Neural progenitor cell (in vitro differentiated cells): ENCODE data around the gene UBXN6.

Experiments used
- EZH2 ChIP-seq: fragments of 200-600 bp; sonication (generic); IDR thresholded peaks from 2 replicates; pipeline ENCODE4 v1.6.1; 2017; ENCODE audit warnings: antibody characterized with exemption, mild to moderate bottlenecking, moderate library complexity
- EZH2phosphoT487 ChIP-seq: fragments of 200-600 bp; sonication (generic); IDR thresholded peaks from 2 replicates; pipeline ENCODE4 v1.6.1; 2017; ENCODE audit warnings: antibody characterized with exemption
- TF ChIP-seq, protein P1 (sequence below): fragments of 200-600 bp; sonication (generic); IDR thresholded peaks from 2 replicates; pipeline ENCODE4 v1.5.1; 2017; ENCODE audit warnings: antibody characterized with exemption, mild to moderate bottlenecking

DNA sequence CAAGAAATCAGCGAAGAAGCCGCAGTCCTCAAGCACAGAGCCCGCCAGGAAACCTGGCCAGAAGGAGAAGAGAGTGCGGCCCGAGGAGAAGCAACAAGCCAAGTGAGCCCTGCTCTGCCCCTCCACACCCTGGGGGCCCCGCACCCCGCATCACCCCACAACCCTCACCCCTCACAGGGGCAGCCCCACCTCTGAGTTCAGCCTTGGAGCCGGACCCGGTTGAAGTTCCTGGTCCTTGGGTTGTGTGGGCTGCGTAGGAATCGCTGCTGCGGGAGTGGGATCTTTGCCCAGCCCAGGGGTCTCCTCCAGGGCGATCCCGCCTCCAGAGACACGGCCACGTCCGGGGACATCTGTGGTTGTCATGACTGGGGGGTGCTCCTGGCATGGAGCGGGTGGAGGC, 38.7 kb upstream of the UBXN6 start:
- TF ChIP-seq EZH2phosphoT487 (no peak), EZH2 (no peak)
- TF ChIP-seq, protein P1, sequence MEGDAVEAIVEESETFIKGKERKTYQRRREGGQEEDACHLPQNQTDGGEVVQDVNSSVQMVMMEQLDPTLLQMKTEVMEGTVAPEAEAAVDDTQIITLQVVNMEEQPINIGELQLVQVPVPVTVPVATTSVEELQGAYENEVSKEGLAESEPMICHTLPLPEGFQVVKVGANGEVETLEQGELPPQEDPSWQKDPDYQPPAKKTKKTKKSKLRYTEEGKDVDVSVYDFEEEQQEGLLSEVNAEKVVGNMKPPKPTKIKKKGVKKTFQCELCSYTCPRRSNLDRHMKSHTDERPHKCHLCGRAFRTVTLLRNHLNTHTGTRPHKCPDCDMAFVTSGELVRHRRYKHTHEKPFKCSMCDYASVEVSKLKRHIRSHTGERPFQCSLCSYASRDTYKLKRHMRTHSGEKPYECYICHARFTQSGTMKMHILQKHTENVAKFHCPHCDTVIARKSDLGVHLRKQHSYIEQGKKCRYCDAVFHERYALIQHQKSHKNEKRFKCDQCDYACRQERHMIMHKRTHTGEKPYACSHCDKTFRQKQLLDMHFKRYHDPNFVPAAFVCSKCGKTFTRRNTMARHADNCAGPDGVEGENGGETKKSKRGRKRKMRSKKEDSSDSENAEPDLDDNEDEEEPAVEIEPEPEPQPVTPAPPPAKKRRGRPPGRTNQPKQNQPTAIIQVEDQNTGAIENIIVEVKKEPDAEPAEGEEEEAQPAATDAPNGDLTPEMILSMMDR, result no peak
